ENCODE data around the gene GRM5.

DNA sequence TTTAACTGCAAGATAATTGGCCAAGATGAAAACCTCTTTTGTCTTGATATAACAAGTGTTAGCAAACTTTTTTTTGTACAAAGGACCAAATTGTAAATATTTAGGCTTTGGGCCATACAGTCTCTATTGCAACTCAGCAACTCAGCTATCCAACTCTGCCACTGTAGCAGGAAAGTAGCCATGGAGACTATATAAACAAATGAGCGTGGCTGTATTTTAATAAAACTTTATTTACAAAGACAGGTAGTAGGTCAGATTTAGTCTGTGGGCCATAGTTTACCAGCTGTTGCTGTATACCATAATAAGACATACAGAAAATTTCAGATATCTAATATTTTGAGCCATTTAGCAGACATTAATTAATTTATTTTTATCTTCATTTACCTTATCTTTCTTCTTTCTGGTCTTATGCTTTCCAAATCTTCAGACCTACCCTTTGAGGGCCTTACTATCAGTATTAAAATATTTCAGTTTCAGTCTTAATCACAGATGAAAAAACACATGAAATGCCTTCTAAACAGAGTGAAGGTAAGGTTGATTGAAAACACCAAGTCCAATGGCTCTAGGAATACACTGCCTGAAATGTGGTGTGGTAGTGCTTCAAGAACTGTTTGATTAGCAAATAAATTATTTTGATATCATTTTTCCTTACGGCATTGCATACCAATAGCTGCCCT is 471.4 kb downstream of the GRM5 start:
- TF ChIP-seq, protein P1, sequence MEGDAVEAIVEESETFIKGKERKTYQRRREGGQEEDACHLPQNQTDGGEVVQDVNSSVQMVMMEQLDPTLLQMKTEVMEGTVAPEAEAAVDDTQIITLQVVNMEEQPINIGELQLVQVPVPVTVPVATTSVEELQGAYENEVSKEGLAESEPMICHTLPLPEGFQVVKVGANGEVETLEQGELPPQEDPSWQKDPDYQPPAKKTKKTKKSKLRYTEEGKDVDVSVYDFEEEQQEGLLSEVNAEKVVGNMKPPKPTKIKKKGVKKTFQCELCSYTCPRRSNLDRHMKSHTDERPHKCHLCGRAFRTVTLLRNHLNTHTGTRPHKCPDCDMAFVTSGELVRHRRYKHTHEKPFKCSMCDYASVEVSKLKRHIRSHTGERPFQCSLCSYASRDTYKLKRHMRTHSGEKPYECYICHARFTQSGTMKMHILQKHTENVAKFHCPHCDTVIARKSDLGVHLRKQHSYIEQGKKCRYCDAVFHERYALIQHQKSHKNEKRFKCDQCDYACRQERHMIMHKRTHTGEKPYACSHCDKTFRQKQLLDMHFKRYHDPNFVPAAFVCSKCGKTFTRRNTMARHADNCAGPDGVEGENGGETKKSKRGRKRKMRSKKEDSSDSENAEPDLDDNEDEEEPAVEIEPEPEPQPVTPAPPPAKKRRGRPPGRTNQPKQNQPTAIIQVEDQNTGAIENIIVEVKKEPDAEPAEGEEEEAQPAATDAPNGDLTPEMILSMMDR (IDR thresholded peaks at IDR 0.05), result no peak
- TF ChIP-seq EZH2 (IDR thresholded peaks at IDR 0.05; ENCODE audit: borderline replicate concordance, insufficient read depth, low read depth, low read length, poor library complexity, severe bottlenecking), result no peak
